Measurements from ENCODE around the gene SEC63.
A peak's percentile ranks its signal among the peaks of the same experiment; 100 is the strongest.
"Not testable (repeated sequence)": the region's sequence is repeated elsewhere in the genome, so short reads cannot be mapped to it uniquely, and the experiment has no call there.

The SEC63 gene

DNA sequence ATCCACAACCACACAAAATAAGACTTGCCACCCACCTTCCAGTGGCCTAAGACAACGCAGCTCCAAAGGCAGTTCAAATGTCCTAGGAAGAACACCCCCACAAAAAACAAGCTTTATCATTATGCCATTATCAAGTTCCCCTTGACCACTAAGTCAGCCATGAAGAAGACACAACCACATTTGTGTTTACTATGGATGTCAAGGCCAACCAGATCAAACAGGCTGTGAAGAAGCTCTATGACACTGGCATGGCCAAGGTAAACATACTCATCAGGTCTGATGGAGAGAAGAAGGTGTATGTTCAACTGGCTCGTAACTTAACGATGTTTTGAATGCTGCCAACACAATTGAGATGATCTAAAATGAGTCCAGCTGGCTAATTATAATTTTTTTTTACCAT is 26.1 kb downstream of the SEC63 start:
- no peak for DNase-seq (ENCODE audit: low spot score)

DNA sequence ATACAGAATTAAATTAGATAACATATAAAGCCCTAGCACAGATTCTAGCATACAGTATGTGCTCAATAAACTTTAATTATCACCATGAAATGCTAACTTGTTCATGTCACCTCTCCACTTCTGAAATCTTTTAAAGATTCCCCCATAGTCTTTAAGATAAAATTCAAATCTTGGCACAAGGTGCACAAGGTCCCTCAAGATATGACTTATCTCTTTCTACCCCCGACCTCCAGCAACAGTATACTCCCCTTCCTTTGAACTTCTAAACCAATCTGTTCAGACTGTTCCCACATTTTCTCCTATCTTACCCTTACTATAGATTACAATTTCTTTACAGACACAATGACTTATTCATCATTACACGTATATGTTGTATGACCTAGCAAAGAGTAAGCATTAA is 29.0 kb downstream of the SEC63 start:
- no peak for DNase-seq (ENCODE audit: low spot score)

DNA sequence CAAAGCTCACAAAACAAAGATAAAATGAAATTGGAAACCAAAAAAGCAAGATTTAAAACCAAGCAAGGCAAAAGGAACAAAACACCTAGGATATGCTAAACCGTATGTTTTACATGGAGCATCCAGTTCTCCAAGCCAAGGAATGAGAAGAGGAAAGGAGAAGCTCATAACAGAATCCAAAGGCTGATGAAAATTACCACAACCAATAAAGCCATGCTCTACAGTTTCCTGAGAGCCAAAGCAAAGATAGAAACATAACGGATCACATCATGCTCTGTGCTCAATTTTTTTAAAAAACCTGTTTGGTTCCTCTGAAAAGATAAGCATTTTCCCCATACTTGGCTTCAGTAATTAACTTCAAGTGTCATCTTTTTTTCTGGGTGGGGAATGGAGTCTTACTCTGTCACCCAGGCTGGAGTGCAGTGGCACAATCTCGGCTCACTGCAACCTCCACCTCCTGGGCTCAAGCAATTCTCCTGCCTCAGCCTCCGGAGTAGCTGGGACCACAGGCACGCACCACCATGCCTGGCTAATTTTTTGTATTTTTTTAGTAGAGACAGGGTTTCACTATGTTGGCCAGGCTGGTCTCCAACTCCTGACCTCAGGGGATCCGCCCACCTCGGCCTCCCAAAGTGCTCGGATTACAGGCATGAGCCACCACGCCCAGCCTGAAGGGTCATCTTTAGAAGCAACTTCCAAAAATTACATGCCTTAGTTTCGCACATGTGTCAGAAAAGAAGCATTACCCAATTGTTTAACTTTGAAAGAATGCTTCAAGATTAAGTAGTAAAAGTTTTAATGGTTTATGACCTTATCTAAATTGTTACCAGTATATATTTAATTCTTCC is 31.1 kb downstream of the SEC63 start:
- not testable (repeated sequence) for DNase-seq (ENCODE audit: low spot score)

GRCh38 chr6:107917451-107918375 is 40.3 kb downstream of the SEC63 start:
- DNase-seq (ENCODE audit: low spot score) = peak; percentile 66

- DNase-seq (ENCODE audit: low spot score) = not testable (repeated sequence)
Observed at GRCh38 chr6:107916961-107917360, 41.0 kb downstream of the SEC63 start.

- DNase-seq (ENCODE audit: low spot score) = no peak
Observed at GRCh38 chr6:107911692-107912091, 46.3 kb downstream of the SEC63 start.

GRCh38 chr6:107894809-107895396 is 63.1 kb downstream of the SEC63 start:
- DNase-seq (ENCODE audit: low spot score) = no peak

DNA sequence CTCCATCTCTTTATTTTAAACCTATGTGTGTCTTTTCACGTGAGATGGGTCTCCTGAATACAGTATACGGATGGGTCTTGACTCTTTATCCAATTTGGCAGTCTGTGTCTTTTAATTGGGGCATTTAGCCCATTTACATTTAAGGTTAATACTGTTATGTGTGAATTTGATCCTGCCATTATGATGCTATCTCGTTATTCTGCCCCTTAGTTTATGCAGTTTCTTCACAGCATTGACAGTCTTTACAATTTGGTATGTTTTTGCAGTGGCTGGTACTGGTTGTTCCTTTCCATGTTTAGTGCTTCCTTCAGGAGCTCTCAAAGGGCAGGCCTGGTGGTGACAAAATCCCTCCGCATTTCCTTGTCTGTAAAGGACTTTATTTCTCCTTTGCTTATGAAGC is 67.6 kb downstream of the SEC63 start:
- not testable (repeated sequence) for DNase-seq (ENCODE audit: low spot score)

DNA sequence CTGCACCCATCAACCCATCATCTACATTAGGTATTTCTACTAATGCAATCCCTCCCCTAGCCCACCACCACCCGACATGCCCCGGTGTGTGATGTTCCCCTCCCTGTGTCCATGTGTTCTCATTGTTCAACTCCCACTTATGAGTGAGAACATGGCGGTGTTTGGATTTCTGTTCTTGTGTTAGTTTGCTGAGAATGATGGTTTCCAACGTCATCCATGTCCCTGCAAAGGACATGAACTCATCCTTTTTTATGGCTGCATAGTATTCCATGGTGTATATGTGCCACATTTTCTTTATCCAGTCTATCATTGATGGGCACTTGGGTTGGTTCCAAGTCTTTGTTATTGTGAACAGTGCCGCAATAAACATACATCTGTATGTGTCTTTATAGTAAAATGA is 72.1 kb downstream of the SEC63 start:
- not testable (repeated sequence) for DNase-seq (ENCODE audit: low spot score)

GRCh38 chr6:107879941-107880340 is 78.1 kb downstream of the SEC63 start:
- DNase-seq (ENCODE audit: low spot score) = no peak

DNA sequence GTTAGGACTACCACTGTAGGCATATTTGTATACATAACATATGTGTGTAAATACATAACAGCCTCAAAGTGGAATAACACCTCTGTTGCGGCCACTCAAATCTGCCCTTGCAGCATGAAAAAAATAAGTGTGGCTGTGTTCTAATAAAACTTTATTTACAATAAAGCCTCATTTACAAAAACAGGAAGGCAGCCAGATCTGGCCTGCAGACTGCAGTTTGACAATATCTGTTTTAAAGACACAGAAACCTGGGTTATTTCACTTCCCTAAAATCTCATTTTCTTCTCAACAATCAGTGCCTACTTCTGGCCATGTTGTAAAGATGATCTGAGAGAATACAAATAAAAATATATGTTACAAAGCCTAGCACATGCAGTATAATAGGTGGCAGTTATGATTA is 80.0 kb downstream of the SEC63 start:
- DNase-seq (ENCODE audit: low spot score) = no peak

GRCh38 chr6:107871976-107872375 is 86.0 kb downstream of the SEC63 start:
- DNase-seq (ENCODE audit: low spot score) = no peak

DNA sequence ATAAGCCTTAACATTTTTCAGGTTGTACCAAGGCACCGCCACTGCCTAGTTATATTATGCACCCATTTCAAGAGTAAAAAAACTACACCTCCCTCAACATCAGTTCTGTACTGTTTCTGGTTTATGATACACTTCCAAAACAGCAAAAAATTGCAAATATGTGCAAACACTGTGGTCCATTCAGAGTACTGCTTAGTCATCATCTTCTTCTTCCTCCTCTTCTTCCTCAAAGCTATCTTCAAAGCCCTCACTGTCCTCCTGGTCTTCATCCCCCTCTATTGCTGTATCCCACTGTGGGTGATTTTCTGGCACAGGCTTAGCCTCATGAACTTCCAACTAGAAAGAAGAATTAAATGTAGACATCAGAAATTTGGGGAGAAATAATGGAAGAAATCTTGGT is 86.5 kb downstream of the SEC63 start:
- not testable (repeated sequence) for DNase-seq (ENCODE audit: low spot score)

DNA sequence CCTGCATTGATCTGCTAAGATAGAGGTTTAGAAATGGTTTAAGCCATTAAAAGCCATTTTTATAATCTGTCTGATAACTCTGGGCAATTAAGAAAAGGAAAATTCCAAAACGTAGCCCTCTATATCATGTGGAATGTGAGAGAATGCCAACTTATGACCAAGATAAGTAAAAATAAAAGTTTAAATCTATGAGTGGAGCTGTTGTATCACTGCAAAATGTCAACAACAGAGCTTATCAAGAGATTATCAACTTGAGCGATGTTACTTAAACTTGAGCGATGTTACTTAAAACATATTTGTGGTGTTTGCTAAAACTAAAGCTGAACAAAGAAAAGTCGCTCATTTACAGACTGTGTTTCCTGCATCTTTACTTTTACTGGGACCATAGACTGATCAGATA is 87.0 kb downstream of the SEC63 start:
- no peak for DNase-seq (ENCODE audit: low spot score)

- DNase-seq (ENCODE audit: low spot score) = no peak
Observed at GRCh38 chr6:107870381-107870780, 87.6 kb downstream of the SEC63 start.

GRCh38 chr6:107869871-107870270 is 88.1 kb downstream of the SEC63 start:
- no peak for DNase-seq (ENCODE audit: low spot score)

- no peak for DNase-seq (ENCODE audit: low spot score)
Observed at GRCh38 chr6:107868867-107869611, 89.0 kb downstream of the SEC63 start.

DNA sequence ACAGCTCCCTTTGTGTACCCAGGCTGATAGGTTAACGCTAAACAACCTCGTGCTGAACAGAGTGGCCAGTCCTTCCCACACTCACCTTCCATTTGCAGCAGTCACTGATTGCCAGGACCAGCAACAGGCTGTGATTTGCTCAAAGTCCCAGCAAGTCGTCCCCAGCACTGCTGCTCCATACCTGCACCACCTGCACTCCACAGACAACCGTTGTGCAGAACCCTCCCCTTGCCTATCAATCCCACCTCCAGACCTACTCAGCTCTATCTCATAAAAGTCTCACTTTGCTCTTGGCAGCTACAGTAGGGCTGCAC is 90.7 kb downstream of the SEC63 start:
- DNase-seq (ENCODE audit: low spot score) = no peak

GRCh38 chr6:107866606-107867301 is 91.3 kb downstream of the SEC63 start:
- DNase-seq (ENCODE audit: low spot score) = peak; percentile 40

- DNase-seq (ENCODE audit: low spot score) = no peak
Observed at GRCh38 chr6:107864226-107865127, 93.5 kb downstream of the SEC63 start.

Measured in activated CD4-positive, alpha-beta T cell treated with anti-CD3 and anti-CD28 coated beads, Interleukin-2, Interleukin-4, amounts not matched to agents 100 ng/mL and 50 ng/mL, durations not matched to agents 16 hours and 8 hours (primary cell).